Adrenal gland (tissue), 12 donors: Measurements from ENCODE around the gene MAP3K12. TPM values are rescaled to one million over a fixed set of nuclear protein-coding genes. Genes with fewer than 3 reads are reported as not detected.
"Not testable (repeated sequence)": the region's sequence is repeated elsewhere in the genome, so short reads cannot be mapped to it uniquely, and the experiment has no call there.

Experiments used
- DNase-seq, 7 donors: peaks; one replicate each; pipeline ENCODE4 v3.0.0-alpha.2; 2019 to 2020
- H3K27ac ChIP-seq, 5 donors: fragments of 200-600 bp; sonication (generic) in 4 of 5; 1 replicate in 3 of 5; 2 replicates in 2 of 5; pipeline versions ENCODE4 v1.5.1 to v1.8.0; 2016 to 2020; ENCODE audit warnings: mild to moderate bottlenecking in 1 of 5
- H3K27me3 ChIP-seq: fragments of 200-600 bp; 2 replicates; pipeline ENCODE4 v1.8.0; 2021
- H3K36me3 ChIP-seq, 2 donors: fragments of 200-600 bp; replicated peaks in 1 of 2; 1 replicate in 1 of 2; 2 replicates in 1 of 2; pipeline versions ENCODE4 v1.5.1 to v1.8.0; 2018 to 2022
- H3K4me1 ChIP-seq, 2 donors: fragments of 200-600 bp; replicated peaks in 1 of 2; 1 replicate in 1 of 2; 2 replicates in 1 of 2; pipeline versions ENCODE4 v1.5.1 to v1.8.0; 2018 to 2021
- H3K4me3 ChIP-seq, 4 donors: fragments of 200-600 bp; sonication (generic) in 3 of 4; one replicate each; pipeline ENCODE4 v1.5.1; 2016 to 2018
- H3K9me3 ChIP-seq, 3 donors: fragments of 200-600 bp; sonication (generic) in 1 of 3; replicated peaks in 1 of 3; 1 replicate in 2 of 3; 2 replicates in 1 of 3; pipeline versions ENCODE4 v1.5.1 to v1.8.0; 2016 to 2021
- CTCF ChIP-seq, 6 experiments: fragments of 450-650 bp in 4 of 6; fragments of 200-600 bp in 2 of 6; sonication (generic) in 1 of 6; IDR thresholded peaks; 1 replicate in 5 of 6; 2 replicates in 1 of 6; pipeline versions ENCODE4 v1.5.1 to v1.8.0; 2016 to 2021; ENCODE audit warnings: antibody characterized with exemption in 6 of 6, mild to moderate bottlenecking in 2 of 6, moderate library complexity in 1 of 6
- POLR2A ChIP-seq, 2 donors: fragments of 450-650 bp; IDR thresholded peaks; one replicate each; pipeline ENCODE4 v1.6.1; 2017; ENCODE audit warnings: antibody characterized with exemption in 2 of 2, mild to moderate bottlenecking in 2 of 2, moderate library complexity in 1 of 2
- WGBS, 4 donors: extraction: QIAGEN DNeasy Blood & Tissue Kit in 2 of 4; methylation state at CpG; one replicate each; pipeline versions ENCODE4 v1.1.5 to v1.1.7; 2013 to 2017; 5-methylcytosine and 5-hydroxymethylcytosine counted together
- intact Hi-C, 2 donors: fragments of 100-400 bp; cut with DNase I; formaldehyde crosslinking; loops; one replicate each; pipeline versions ENCODE4 v1.14.1 to v1.15.0; 2022 to 2023
- polyA plus RNA-seq, 3 donors: library from polyadenylated mRNA; stranded (reverse); fragments of 200-250 nt in 2 of 3; fragments of 350-450 nt in 1 of 3; fragmentation: Illumina TruSeq in 1 of 3; extraction: RNeasy Lipid Tissue Mini Kit (QIAGEN cat#74804) in 1 of 3; gene quantifications; one replicate each; pipeline ENCODE4 v1.2.3, GENCODE V29; 2013 to 2014
- total RNA-seq, 9 donors: library from RNA; depleted of rRNA in 4 of 9; stranded (reverse); fragments of >200 nt in 4 of 9; fragments of 120-200 nt in 1 of 9; fragmentation: NEBNext Ultra II Directional in 1 of 9; extraction: Animal tissue kit (Norgen Biotek cat#: 25700) in 1 of 9; gene quantifications; one replicate each; pipeline versions ENCODE4 v1.1.0 to v1.2.4, GENCODE V29; 2013 to 2023
- donor health status: healthy with polysubstance abuse.
- donor health status: Bipolar disorder and iron deficiency.
- donor health status: DM: yes; HTN: yes; CAD: no.
- donor health status: DM: no; HTN: no; CAD: no.
- donor health status: DM: no; HTN: no; CAD: no.
- donor health status: DM: yes; HTN: yes; CAD: no.

The MAP3K12 gene
- total and polyA plus RNA-seq, 12 donors: 6.9 to 85.1 (median 16.9) TPM

- Histone ChIP-seq H3K4me1 (peaks cover 11 to 28% of the 10 kb centered on the region in 2 donors), H3K27me3 (no peaks in the 10 kb centered on the region), H3K36me3 (peaks cover 0 to 35% of the 10 kb centered on the region in 2 donors), H3K27ac (no peak overlapping the region), H3K4me3 (no peak overlapping the region), H3K9me3 (no peaks in the 10 kb centered on the region)
- DNase-seq: peak in 1 of 7 donors; percentile 11
- 89 to 94% (median 91%) methylated on average over 6 to 7 of the region's 7 CpGs for WGBS, 4 donors
- no peak for TF ChIP-seq CTCF (IDR thresholded peaks at IDR 0.05)
- TF ChIP-seq POLR2A (IDR thresholded peaks at IDR 0.05): no peak
- intact Hi-C loops: loop anchor here in 1 of 2 donors (5.0 kb wide), 1 partner anchor 51 kb away; the partner anchor contains the start of gene TARBP2
Observed at GRCh38 chr12:53450936-53451335, 48.3 kb downstream of the MAP3K12 start.

GRCh38 chr12:53444593-53445325, 54.5 kb downstream of the MAP3K12 start:
- H3K9me3 ChIP-seq, H3K27ac ChIP-seq, H3K4me3 ChIP-seq, intact Hi-C loops, H3K27me3 ChIP-seq: not testable (repeated sequence)
- Histone ChIP-seq H3K4me1 (peaks cover 12 to 36% of the 10 kb centered on the region in 2 donors), H3K36me3 (peaks cover 0 to 36% of the 10 kb centered on the region in 2 donors)
- 80 to 91% (median 86%) methylated on average over 11 of the region's 11 CpGs for WGBS, 4 donors
- DNase-seq: peak in 1 of 7 donors; percentile 11

GRCh38 chr12:53443955-53444354, 55.3 kb downstream of the MAP3K12 start:
- Histone ChIP-seq H3K9me3 (no peaks in the 10 kb centered on the region), H3K4me1 (peaks cover 12 to 36% of the 10 kb centered on the region in 2 donors), H3K27ac (no peak overlapping the region), H3K36me3 (peaks cover 0 to 36% of the 10 kb centered on the region in 2 donors), H3K27me3 (no peaks in the 10 kb centered on the region), H3K4me3 (no peak overlapping the region)
- intact Hi-C loops: no loop called here
- 85 to 97% (median 95%) methylated on average over 4 of the region's 4 CpGs for WGBS, 4 donors
- no peak for TF ChIP-seq POLR2A (IDR thresholded peaks at IDR 0.05)
- no peak for TF ChIP-seq CTCF (IDR thresholded peaks at IDR 0.05)
- no peak for DNase-seq

GRCh38 chr12:53441040-53441833, 58.0 kb downstream of the MAP3K12 start, which contains the start of gene PRR13:
TSS of gene PRR13 (plus strand) at chr12:53441734. CDS start at chr12:53442715, 981 bp downstream.
- Histone ChIP-seq H3K36me3 (peaks cover 0 to 24% of the 10 kb centered on the region in 2 donors), H3K4me3 (peak within 1 kb of the TSS in 3 of 4 donors; percentile 14 to 66 (median 63)), H3K27ac (peak within 1 kb of the TSS; percentile 85 to 98 (median 95)), H3K4me1 (peaks cover 12 to 36% of the 10 kb centered on the region in 2 donors), H3K9me3 (no peaks in the 10 kb centered on the region), H3K27me3 (no peaks in the 10 kb centered on the region)
- peak; percentile 99 to 100 (median 99) for DNase-seq
- intact Hi-C loops: no loop called here
- TF ChIP-seq POLR2A (IDR thresholded peaks at IDR 0.05): peak; percentile 87 to 97
- no peak for TF ChIP-seq CTCF (IDR thresholded peaks at IDR 0.05)
- WGBS, 4 donors: 0 to 3% (median 1%) methylated on average over 29 to 31 of the region's 31 CpGs

- intact Hi-C loops, H3K27me3 ChIP-seq, H3K36me3 ChIP-seq, H3K27ac ChIP-seq, H3K4me3 ChIP-seq, H3K9me3 ChIP-seq: not testable (repeated sequence)
- peak in 1 of 7 donors; percentile 3 for DNase-seq
- peaks cover 12 to 24% of the 10 kb centered on the region in 2 donors for H3K4me1 ChIP-seq
Observed at GRCh38 chr12:53439582-53439981, 59.7 kb downstream of the MAP3K12 start.

- WGBS, 4 donors: 87 to 94% (median 90%) methylated on average over 9 of the region's 9 CpGs
- H3K27ac ChIP-seq, H3K27me3 ChIP-seq, H3K36me3 ChIP-seq, H3K4me3 ChIP-seq, H3K9me3 ChIP-seq, DNase-seq, intact Hi-C loops, H3K4me1 ChIP-seq: not testable (repeated sequence)
Observed at GRCh38 chr12:53435326-53435725, 63.9 kb downstream of the MAP3K12 start.
